GM21367 (cell line): ENCODE measurements around the gene RFLNA.

Source experiments
- ATAC-seq: cut with Tn5 transposase; IDR thresholded peaks from one replicate; pipeline ENCODE4 v1.9.1; 2021; ENCODE audit not compliant: unreplicated experiment

The RFLNA gene

GRCh38 chr12:124294780-124295341 is at the start of gene RFLNA:
Gene RFLNA (plus strand): TSS chr12:124295093. CDS start chr12:124295430, 337 bp downstream.
- no peak for ATAC-seq

GRCh38 chr12:124247331-124247730 is 47.6 kb upstream of the RFLNA start:
- no peak for ATAC-seq

- no peak for ATAC-seq
These were observed 45.7 kb upstream of the RFLNA start for GRCh38 chr12:124248941-124249825.

- no peak for ATAC-seq
These were observed 43.7 kb upstream of the RFLNA start for GRCh38 chr12:124251186-124251585.

GRCh38 chr12:124252964-124253363 is 41.9 kb upstream of the RFLNA start:
- ATAC-seq: no peak

- no peak for ATAC-seq
These were observed 40.8 kb upstream of the RFLNA start for GRCh38 chr12:124254126-124254525.

GRCh38 chr12:124259154-124260066 is 35.5 kb upstream of the RFLNA start:
- no peak for ATAC-seq

GRCh38 chr12:124261885-124262284 is 33.0 kb upstream of the RFLNA start:
- ATAC-seq: no peak

- ATAC-seq: no peak
These were observed 30.7 kb upstream of the RFLNA start for GRCh38 chr12:124264089-124264795.

- no peak for ATAC-seq
These were observed 30.0 kb upstream of the RFLNA start for GRCh38 chr12:124264879-124265278.

- ATAC-seq: no peak
These were observed 27.6 kb upstream of the RFLNA start for GRCh38 chr12:124267205-124267778.

- ATAC-seq: no peak
These were observed 24.2 kb upstream of the RFLNA start for GRCh38 chr12:124270671-124271070.

- peak; percentile 65 for ATAC-seq
These were observed 21.3 kb upstream of the RFLNA start for GRCh38 chr12:124273630-124274029.

- no peak for ATAC-seq
These were observed 18.6 kb upstream of the RFLNA start for GRCh38 chr12:124276337-124276736.

- no peak for ATAC-seq
These were observed 17.3 kb upstream of the RFLNA start for GRCh38 chr12:124277394-124278241.

GRCh38 chr12:124278389-124279101 is 16.3 kb upstream of the RFLNA start:
- no peak for ATAC-seq

GRCh38 chr12:124279315-124279714 is 15.6 kb upstream of the RFLNA start:
- ATAC-seq: no peak

GRCh38 chr12:124279846-124280360 is 15.0 kb upstream of the RFLNA start:
- ATAC-seq: no peak

GRCh38 chr12:124281309-124281708 is 13.6 kb upstream of the RFLNA start:
- ATAC-seq: no peak
